BJ (cell line): ENCODE measurements around the gene PLEKHM2. TPM values are rescaled to one million over a fixed set of nuclear protein-coding genes. Genes with fewer than 3 reads are reported as not detected.

Experiments
- CTCF ChIA-PET: fragments of 350-600 bp; formaldehyde crosslinking; extraction: SDS; loops from one replicate; lab custom pipeline; 2021; ENCODE audit warnings: antibody characterized with exemption, inconsistent platforms; lab: Yijun Ruan, JAX
- POLR2A ChIA-PET: fragments of 300-600 bp; sonication (Branson Sonifier 250); formaldehyde crosslinking; extraction: SDS; loops from one replicate; lab custom pipeline; 2021; ENCODE audit warnings: antibody characterized with exemption; lab: Charles Lee
- DNase-seq: peaks from one replicate; pipeline ENCODE4 v3.0.0-alpha.2; 2011; ENCODE audit warnings: low read depth
- H3K27me3 ChIP-seq: 2 replicates; pipeline ENCODE4 v1.6.0; 2011; ENCODE audit warnings: low read length; ENCODE audit not compliant: control insufficient read depth, insufficient read depth
- H3K36me3 ChIP-seq: 2 replicates; pipeline ENCODE4 v1.5.1; 2011; ENCODE audit warnings: low read length; ENCODE audit not compliant: control insufficient read depth, insufficient read depth
- H3K4me3 ChIP-seq: 2 replicates; pipeline ENCODE4 v1.5.1; 2011; ENCODE audit warnings: low read depth, mild to moderate bottlenecking, control low read depth, low read length
- CTCF ChIP-seq: IDR thresholded peaks from 2 replicates; pipeline ENCODE4 v1.5.1; 2011; ENCODE audit warnings: low read depth, mild to moderate bottlenecking, control low read depth, inconsistent platforms, low read length, moderate library complexity; ENCODE audit not compliant: insufficient read depth
- polyA minus RNA-seq: library from RNA; depleted of rRNA, polyadenylated mRNA; stranded (reverse); fragments of >200 nt; gene quantifications from 2 replicates; pipeline ENCODE4 v1.2.3, GENCODE V29; 2011; rRNA and poly(A)+ RNA removed
- polyA plus RNA-seq: library from polyadenylated mRNA; depleted of rRNA; stranded (reverse); fragments of >200 nt; gene quantifications from 2 replicates; pipeline ENCODE4 v1.2.3, GENCODE V29; 2011; rRNA removed

The PLEKHM2 gene
- 37.2 and 58.3 TPM in 2 replicates for polyA plus RNA-seq
- 52.7 and 62.0 TPM in 2 replicates for polyA minus RNA-seq

DNA sequence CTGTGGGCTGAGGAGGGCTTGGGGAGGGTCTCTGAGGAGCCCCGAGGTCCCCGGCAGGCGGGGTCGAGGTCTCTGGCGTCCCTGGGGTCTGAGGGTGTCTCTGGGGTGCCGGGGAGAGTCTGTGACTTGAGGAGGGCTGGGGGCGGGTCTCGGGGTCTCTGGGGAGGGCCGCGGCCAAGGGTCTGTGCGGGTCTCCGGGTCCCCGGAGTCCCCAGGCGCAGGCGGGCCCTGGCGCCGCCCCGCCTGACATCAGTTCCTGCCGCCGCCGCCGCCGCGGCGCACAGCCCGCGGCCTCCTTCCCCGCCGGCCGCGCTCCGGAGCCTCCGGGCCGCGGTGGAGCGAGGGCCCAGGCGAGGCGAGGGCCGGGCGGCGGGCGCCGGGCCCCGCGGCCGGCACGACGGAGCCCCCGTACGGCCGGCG is at the start of gene PLEKHM2:
PLEKHM2 (plus strand) TSS at position 279 of the 420 bp plus-strand sequence. CDS start 239 bp downstream, outside the sequence.
- POLR2A ChIA-PET = no interaction called here
- DNase-seq = no peak
- H3K27me3 ChIP-seq = no peaks in the 10 kb centered on the region
- H3K36me3 ChIP-seq = no peaks in the 10 kb centered on the region
- H3K4me3 ChIP-seq = peak within 1 kb of the TSS; percentile 81
- TF ChIP-seq CTCF = no peak
- CTCF ChIA-PET = interaction anchor here (0.9 kb wide), 1 partner anchor 62 kb away, joined by 3 read pairs; no protein-coding TSS in a partner anchor

- Histone ChIP-seq H3K27me3 (no peaks in the 10 kb centered on the region), H3K4me3 (no peak overlapping the region), H3K36me3 (peaks cover 11% of the 10 kb centered on the region)
- no peak for DNase-seq
- ChIA-PET POLR2A (no interaction called here), CTCF (interaction anchor here (1.2 kb wide), 1 partner anchor 13 kb away, joined by 4 read pairs; no protein-coding TSS in a partner anchor)
- TF ChIP-seq CTCF = no peak
Observed at GRCh38 chr1:15636436-15636835, 47.7 kb upstream of the PLEKHM2 start.

DNA sequence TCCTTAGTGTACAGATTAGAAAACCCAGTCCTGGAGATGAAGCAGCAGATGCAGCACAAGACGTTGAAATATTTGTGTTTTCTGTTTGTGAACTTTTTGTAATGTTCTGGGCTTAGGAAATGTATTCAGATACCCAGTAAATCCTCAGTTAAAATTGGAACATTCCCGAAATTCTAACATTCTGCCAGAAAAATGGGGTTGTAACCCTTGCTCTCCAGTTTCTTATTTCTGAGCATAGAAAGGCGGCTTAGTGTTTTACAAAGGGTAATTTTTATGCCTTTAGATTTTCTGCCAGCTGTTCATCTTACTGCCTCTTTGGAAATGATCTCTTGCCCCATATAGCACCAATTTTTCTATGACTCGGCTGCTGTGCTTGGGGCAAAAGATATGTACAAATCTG is 46.3 kb upstream of the PLEKHM2 start:
- no peaks in the 10 kb centered on the region for H3K27me3 ChIP-seq
- ChIA-PET POLR2A (no interaction called here), CTCF (interaction anchor here (0.6 kb wide), 1 partner anchor 69 kb away, joined by 3 read pairs; no protein-coding TSS in a partner anchor)
- H3K4me3 ChIP-seq = no peak overlapping the region
- peaks cover 11% of the 10 kb centered on the region for H3K36me3 ChIP-seq
- DNase-seq = no peak
- no peak for TF ChIP-seq CTCF

- CTCF ChIA-PET = no interaction called here
- no peak for DNase-seq
- Histone ChIP-seq H3K36me3 (peaks cover 13% of the 10 kb centered on the region), H3K27me3 (no peaks in the 10 kb centered on the region), H3K4me3 (no peak overlapping the region)
- no peak for TF ChIP-seq CTCF
- POLR2A ChIA-PET = no interaction called here
Observed at GRCh38 chr1:15639262-15639661, 44.9 kb upstream of the PLEKHM2 start.

DNA sequence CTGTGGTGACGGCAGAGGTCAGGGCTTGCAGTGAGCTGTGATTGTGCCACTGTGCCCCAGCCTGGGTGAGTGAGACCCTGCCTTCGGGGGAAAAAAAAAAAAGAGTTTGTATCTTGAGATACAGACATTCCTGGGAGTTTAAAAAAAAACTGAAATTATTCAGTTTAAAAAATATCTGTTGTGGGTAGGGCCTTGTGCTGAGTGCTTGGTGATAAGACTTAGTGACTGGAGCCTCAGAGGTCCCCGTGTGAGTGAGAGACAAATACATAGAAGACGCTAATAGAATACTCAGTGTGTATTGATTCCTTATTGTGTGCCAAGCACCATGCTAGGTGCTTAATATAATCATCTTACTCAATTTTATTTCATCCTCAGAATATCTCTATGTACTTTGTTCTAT is 44.2 kb upstream of the PLEKHM2 start:
- no peak overlapping the region for H3K4me3 ChIP-seq
- POLR2A ChIA-PET = no interaction called here
- no peak for TF ChIP-seq CTCF

More for the DNA sequence above, 44.2 kb upstream of the PLEKHM2 start:
- H3K27me3 ChIP-seq = no peaks in the 10 kb centered on the region
- no peak for DNase-seq
- CTCF ChIA-PET = no interaction called here
- H3K36me3 ChIP-seq = peaks cover 12% of the 10 kb centered on the region
